ENCODE measurements around the gene TBC1D5.

- TF ChIP-seq, protein P1, sequence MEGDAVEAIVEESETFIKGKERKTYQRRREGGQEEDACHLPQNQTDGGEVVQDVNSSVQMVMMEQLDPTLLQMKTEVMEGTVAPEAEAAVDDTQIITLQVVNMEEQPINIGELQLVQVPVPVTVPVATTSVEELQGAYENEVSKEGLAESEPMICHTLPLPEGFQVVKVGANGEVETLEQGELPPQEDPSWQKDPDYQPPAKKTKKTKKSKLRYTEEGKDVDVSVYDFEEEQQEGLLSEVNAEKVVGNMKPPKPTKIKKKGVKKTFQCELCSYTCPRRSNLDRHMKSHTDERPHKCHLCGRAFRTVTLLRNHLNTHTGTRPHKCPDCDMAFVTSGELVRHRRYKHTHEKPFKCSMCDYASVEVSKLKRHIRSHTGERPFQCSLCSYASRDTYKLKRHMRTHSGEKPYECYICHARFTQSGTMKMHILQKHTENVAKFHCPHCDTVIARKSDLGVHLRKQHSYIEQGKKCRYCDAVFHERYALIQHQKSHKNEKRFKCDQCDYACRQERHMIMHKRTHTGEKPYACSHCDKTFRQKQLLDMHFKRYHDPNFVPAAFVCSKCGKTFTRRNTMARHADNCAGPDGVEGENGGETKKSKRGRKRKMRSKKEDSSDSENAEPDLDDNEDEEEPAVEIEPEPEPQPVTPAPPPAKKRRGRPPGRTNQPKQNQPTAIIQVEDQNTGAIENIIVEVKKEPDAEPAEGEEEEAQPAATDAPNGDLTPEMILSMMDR (IDR thresholded peaks at IDR 0.05): no peak
- no peak for TF ChIP-seq POLR2A (IDR thresholded peaks at IDR 0.05)
- TF ChIP-seq POLR2AphosphoS5 (IDR thresholded peaks at IDR 0.05): no peak
Measured at GRCh38 chr3:17239417-17239816, 503.0 kb downstream of the TBC1D5 start.

Data from breast epithelium (tissue), 3 donors.